Lower leg skin (tissue), 4 donors: ENCODE data around the gene CHAMP1. TPM values are rescaled to one million over a fixed set of nuclear protein-coding genes. Genes with fewer than 3 reads are reported as not detected.

ENCODE experiments used
- DNase-seq, 2 donors: peaks; one replicate each; pipeline ENCODE4 v3.0.0-alpha.2; 2019; ENCODE audit warnings: low spot score in 2 of 2
- H3K4me3 ChIP-seq: fragments of 200-600 bp; sonication (generic); 2 replicates; pipeline ENCODE4 v1.5.1; 2017; ENCODE audit warnings: mild to moderate bottlenecking, low read depth; ENCODE audit not compliant: poor library complexity, severe bottlenecking
- POLR2A ChIP-seq, 2 donors: fragments of 450-650 bp; IDR thresholded peaks; one replicate each; pipeline ENCODE4 v1.6.1; 2016 to 2017; ENCODE audit warnings: antibody characterized with exemption in 2 of 2, mild to moderate bottlenecking in 1 of 2, moderate library complexity in 1 of 2
- WGBS, 2 donors: methylation state at CpG; one replicate each; pipeline ENCODE4 v1.1.5; 2018; 5-methylcytosine and 5-hydroxymethylcytosine counted together
- intact Hi-C: fragments of 100-400 bp; cut with DNase I; formaldehyde crosslinking; loops from one replicate; pipeline ENCODE4 v1.15.0; 2023; ENCODE audit warnings: low total_unique reads
- total RNA-seq, 4 donors: library from RNA; depleted of rRNA; stranded (reverse); fragments of >200 nt; gene quantifications; one replicate each; pipeline ENCODE4 v1.1.0, GENCODE V29; 2016
- TF ChIP-seq, protein P1 (sequence below), 3 donors: fragments of 450-650 bp; IDR thresholded peaks; one replicate each; pipeline ENCODE4 v1.5.1; 2016; ENCODE audit warnings: antibody characterized with exemption in 3 of 3, mild to moderate bottlenecking in 3 of 3, moderate library complexity in 2 of 3

Gene CHAMP1
- total RNA-seq, 4 donors from 2014 or later: 18.0 to 21.0 (median 19.7) TPM

DNA sequence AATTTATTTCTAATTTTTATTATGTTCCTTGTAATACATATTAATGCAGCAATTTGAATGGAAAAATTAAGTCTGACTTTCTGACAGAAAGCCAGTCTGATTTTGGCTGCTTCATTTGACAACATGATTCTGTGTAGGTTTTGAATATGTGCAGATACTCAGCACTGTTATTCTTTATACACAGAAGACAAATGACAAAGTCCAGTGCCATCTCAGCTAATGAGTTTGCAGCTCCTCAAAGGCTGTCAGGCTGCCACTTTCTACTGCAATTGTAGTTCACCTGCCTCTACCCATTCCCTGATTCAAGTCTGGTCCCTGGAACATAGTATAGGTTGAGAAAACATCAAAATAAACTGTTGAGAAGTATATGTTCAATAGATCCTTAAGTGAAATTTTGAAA is 2.9 kb upstream of the CHAMP1 start:
- TF ChIP-seq, protein P1, sequence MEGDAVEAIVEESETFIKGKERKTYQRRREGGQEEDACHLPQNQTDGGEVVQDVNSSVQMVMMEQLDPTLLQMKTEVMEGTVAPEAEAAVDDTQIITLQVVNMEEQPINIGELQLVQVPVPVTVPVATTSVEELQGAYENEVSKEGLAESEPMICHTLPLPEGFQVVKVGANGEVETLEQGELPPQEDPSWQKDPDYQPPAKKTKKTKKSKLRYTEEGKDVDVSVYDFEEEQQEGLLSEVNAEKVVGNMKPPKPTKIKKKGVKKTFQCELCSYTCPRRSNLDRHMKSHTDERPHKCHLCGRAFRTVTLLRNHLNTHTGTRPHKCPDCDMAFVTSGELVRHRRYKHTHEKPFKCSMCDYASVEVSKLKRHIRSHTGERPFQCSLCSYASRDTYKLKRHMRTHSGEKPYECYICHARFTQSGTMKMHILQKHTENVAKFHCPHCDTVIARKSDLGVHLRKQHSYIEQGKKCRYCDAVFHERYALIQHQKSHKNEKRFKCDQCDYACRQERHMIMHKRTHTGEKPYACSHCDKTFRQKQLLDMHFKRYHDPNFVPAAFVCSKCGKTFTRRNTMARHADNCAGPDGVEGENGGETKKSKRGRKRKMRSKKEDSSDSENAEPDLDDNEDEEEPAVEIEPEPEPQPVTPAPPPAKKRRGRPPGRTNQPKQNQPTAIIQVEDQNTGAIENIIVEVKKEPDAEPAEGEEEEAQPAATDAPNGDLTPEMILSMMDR (IDR thresholded peaks at IDR 0.05): no peak
- no peak for TF ChIP-seq POLR2A (IDR thresholded peaks at IDR 0.05)
- DNase-seq: no peak
- intact Hi-C loops: no loop called here
- no peak overlapping the region for H3K4me3 ChIP-seq

DNA sequence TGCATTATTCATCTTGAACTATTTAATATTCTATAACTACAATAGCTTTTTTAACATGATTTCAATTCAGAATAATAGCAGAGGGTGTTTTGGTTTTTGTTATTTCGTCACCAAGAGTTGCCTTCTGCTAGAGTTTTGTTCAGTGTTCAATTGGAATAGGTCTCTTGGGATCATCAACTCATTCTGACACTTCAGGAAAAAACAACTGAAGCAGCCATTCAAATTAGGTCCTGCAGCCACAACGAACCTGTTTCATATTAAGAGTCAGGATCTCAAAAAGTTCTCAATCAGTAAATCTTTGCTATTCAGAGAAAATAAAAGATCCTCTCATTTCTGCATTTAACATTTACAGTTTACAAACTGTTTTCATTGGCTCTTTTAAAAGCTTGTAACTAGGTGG is 2.4 kb upstream of the CHAMP1 start:
- no peak for DNase-seq
- H3K4me3 ChIP-seq: no peak overlapping the region
- intact Hi-C loops: no loop called here
- TF ChIP-seq POLR2A (IDR thresholded peaks at IDR 0.05): no peak
- TF ChIP-seq, protein P1 (IDR thresholded peaks at IDR 0.05): no peak
- 41 to 47% methylated on average over 2 of the region's 2 CpGs for WGBS, 2 donors

DNA sequence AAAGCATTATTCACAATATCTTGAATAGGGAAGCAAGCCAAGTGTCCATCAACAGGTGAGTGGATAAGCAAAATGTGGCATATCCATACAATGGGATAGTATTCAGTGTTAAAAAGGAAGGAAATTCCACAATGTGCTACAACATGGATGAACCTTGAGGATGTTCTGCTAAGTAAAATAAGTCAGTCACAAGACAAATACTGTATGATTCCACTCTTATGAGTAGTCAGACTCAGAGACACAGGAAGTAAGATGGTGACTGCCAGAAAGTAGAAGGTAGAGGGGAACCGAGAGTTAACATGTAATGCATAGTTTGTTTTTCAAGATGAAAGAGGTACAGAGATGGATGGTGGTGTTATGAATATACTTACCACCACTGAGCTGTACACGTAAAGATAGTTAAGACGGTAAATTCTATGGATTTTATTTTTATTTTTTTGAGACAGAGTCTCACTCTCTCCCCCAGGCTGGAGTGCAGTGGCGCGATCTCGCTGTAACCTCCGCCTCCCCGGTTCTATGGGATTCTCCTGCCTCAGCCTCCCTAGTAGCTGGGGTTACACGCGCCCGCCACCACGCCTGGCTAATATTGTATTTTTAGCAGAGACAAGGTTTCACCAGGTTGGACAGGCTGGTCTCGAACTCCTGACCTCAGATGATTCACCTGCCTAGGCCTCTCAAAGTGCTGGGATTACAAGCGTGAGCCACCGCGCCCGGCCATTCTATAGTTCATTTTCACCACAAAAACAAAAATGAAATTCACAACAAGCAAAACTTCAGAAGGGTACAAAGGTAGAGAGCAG is 1.0 kb upstream of the CHAMP1 start:
- no peak for DNase-seq
- 80 to 86% methylated on average over 17 of the region's 17 CpGs for WGBS, 2 donors
- no peak overlapping the region for H3K4me3 ChIP-seq
- TF ChIP-seq, protein P1 (IDR thresholded peaks at IDR 0.05): no peak
- no peak for TF ChIP-seq POLR2A (IDR thresholded peaks at IDR 0.05)
- intact Hi-C loops: no loop called here

DNA sequence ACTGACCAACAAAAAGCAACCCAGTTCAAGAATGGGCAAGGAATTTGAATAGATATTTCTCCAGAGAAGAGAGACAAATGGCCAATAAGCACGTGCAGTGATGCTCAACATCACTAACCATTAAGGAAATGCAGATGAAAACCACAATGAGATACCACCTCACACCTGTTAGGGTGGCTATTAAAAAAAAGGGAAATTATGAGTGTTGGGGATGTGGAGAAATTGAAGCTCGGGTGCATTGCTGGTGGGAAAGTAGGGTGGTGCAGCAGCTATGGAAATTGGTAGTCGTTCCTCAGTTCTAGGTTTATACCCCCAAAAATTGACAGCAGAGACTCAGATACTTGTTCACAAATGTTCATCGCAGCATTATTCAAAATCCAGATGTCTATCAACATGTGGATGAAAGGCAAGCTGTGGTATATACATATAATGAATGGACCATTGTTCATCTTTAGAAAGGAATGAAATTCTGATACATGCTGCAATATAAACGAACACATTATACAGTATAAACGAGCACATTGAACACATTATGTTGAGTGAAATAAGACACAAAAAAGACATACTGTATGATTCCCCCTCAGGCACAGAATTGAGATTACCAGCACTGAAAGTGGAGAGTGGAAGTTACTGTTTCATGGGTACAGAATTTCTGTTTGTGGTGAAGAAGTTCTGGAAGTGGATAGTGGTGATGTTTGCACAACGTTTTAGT is 927 bp downstream of the CHAMP1 start:
- intact Hi-C loops: no loop called here
- H3K4me3 ChIP-seq: peak overlapping the region; percentile 75
- TF ChIP-seq POLR2A (IDR thresholded peaks at IDR 0.05): no peak
- TF ChIP-seq, protein P1 (IDR thresholded peaks at IDR 0.05): no peak
- no peak for DNase-seq
- 5 to 7% methylated on average over 7 of the region's 7 CpGs for WGBS, 2 donors

DNA sequence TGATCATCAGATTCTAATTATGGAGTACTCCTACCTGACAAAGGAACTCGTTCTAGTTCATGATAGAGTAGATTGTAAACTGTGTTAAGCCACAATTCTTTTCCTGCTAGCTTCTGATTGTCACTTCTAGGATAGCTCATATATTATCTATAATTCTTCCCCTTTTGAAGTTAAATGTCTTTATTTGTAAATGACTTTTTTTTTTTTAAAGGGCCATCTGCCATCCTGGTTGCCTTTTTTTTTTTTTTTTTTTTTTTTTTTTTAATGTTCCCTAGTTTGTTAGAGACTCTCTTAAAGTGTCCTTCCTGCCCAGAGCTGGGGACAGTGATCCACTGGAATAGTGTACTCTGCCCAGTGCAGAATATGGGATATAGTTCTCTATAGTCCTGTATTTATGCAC is 4.3 kb downstream of the CHAMP1 start:
- intact Hi-C loops: no loop called here
- 14 to 21% methylated on average over 1 of the region's 1 CpG for WGBS, 2 donors

More for the DNA sequence above, 4.3 kb downstream of the CHAMP1 start:
- no peak overlapping the region for H3K4me3 ChIP-seq
- no peak for DNase-seq
- TF ChIP-seq, protein P1 (IDR thresholded peaks at IDR 0.05): no peak
- no peak for TF ChIP-seq POLR2A (IDR thresholded peaks at IDR 0.05)
